Measurements from ENCODE around the gene MAST4.

Gene MAST4

DNA sequence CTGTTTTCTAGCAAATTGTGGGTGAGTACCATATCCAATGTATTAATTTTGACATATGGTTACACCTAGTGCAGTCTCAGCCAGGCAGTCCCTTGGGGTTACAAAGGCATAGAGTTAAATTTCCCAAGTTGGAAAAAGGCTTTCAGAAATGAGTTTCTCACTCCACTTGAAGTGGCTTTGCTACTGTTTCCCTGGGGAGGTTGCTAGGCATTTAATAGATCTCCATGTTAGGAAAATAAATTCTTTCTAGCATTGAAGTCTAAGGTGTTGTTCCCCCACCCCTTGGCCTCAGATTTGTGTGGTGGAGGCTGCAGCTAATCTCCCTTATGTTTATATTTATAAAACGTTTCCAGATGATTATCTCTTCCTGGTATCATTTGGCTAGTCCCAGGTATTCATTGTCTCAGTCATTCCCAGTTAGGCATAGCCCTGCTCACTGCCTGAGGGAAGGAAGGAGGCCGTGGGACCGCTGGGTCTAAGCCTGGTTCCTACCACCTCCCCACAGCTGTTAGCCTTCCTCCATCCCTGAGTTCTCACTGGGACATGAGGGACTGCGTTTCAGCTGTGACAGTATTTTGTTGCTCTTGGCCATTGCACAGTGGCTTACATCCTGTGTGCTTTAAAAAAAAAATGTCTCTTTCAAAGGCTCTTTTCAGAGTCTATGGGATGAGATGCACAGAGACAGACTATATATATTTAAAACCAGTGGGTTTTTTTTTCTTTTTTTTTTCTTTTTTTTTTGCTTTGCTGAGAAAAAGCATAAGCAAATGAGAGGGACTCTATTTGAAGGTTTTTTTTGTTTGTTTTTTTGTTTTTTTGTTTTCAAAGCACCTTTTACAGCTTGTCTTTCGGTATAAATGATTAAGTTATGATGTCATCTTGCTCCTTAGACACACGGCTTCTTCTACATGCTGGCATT is 121.5 kb downstream of the MAST4 start:
- Mint-ChIP-seq H3K27me3 (peaks cover 11% of the 10 kb centered on the region), H3K4me1 (no peaks in the 10 kb centered on the region), H3K4me3 (no peak overlapping the region), H3K9me3 (peaks cover 4% of the 10 kb centered on the region), H3K36me3 (ENCODE audit: low read depth) (no peaks in the 10 kb centered on the region), H3K27ac (no peak overlapping the region)
- ATAC-seq (no peak), DNase-seq (no peak)

DNA sequence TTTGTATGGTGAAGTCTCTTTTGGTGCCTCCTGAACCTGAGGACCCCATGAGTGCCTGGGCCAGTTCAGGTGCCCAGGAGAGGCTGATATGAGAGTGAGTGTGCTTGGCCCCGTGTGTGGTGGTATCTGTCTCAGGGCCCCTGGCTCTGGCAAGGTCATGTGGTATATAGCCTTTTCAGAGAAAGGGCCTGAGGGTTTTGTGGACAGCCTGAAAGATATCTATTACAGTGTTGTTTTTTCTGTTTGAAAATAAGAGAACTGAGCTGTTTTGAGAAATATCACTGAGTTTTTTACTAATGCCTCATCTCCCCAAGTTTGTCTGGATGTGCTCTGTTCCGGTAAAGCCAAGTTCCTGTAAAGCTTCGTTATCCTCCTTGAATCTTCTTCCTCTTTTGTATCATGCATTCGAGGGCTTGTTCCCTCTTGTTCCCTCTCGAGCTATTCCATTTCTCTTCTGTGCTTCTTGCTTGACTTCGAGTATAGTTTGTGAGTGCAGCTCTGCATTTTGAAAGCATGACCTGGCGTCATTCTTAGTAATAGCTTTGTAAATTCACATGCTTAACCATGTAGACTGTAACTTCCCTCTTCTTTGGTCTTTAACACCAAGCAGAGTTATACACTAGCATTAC is 122.3 kb downstream of the MAST4 start:
- peaks cover 12% of the 10 kb centered on the region for H3K27me3 Mint-ChIP-seq
- H3K4me3 Mint-ChIP-seq, result no peak overlapping the region
- no peak for DNase-seq
- H3K9me3 Mint-ChIP-seq, result no peaks in the 10 kb centered on the region
- H3K4me1 Mint-ChIP-seq, result no peaks in the 10 kb centered on the region
- ATAC-seq, result no peak
- no peak overlapping the region for H3K27ac Mint-ChIP-seq
- H3K36me3 Mint-ChIP-seq (ENCODE audit: low read depth), result no peaks in the 10 kb centered on the region

DNA sequence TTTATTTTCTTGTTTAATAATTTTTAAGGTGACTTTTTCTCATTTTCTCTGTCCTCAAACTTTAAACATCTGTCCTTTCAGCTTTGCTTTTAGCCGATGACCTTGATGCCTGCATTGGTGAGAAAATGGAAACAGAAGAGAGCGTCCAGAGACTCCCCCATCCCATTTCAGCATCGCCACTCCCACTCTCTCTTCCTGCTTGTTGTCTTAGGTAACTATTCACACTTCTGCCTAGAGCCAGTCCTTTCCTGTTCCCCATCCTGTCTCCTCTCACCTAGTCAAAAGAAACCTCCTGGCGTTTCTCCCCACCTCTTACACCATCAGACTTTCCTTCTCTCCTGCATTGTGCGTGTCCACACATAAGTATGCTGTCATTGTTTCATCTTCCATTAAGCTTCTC is 124.6 kb downstream of the MAST4 start:
- H3K36me3 Mint-ChIP-seq (ENCODE audit: low read depth), result no peaks in the 10 kb centered on the region
- no peaks in the 10 kb centered on the region for H3K4me1 Mint-ChIP-seq
- ATAC-seq, result no peak
- no peaks in the 10 kb centered on the region for H3K9me3 Mint-ChIP-seq
- H3K4me3 Mint-ChIP-seq, result no peak overlapping the region
- no peak for DNase-seq
- H3K27me3 Mint-ChIP-seq, result peaks cover 12% of the 10 kb centered on the region
- H3K27ac Mint-ChIP-seq, result no peak overlapping the region

DNA sequence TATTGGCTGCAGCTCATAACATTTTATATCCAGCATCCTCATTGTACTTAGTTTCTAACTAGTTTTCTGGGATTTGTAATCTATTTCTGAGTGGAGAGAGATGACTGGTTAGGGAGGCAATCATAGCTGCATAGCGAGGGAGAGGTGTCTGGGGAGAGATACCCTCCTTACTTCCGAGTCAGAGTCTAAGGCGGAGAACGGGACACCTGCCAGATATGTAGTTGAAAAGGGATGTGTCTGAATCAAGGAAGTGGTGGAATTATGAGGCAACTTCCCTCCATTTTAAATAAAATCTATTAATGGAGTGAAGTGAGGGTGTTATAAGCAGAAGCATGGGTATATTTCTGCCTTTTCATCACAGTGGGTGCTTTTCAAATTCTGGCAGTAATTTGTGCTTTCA is 126.5 kb downstream of the MAST4 start:
- no peak for ATAC-seq

GRCh38 chr5:66724349-66725139 is 128.4 kb downstream of the MAST4 start:
- ATAC-seq, result no peak
- Mint-ChIP-seq H3K36me3 (ENCODE audit: low read depth) (no peaks in the 10 kb centered on the region), H3K4me3 (no peak overlapping the region), H3K27me3 (peaks cover 12% of the 10 kb centered on the region), H3K27ac (no peak overlapping the region), H3K4me1 (no peaks in the 10 kb centered on the region), H3K9me3 (no peaks in the 10 kb centered on the region)
- no peak for DNase-seq

More for the DNA sequence above, 126.5 kb downstream of the MAST4 start:
- Mint-ChIP-seq H3K36me3 (ENCODE audit: low read depth) (no peaks in the 10 kb centered on the region), H3K27ac (no peak overlapping the region), H3K4me3 (no peak overlapping the region), H3K4me1 (no peaks in the 10 kb centered on the region), H3K27me3 (peaks cover 12% of the 10 kb centered on the region), H3K9me3 (no peaks in the 10 kb centered on the region)
- DNase-seq, result no peak

DNA sequence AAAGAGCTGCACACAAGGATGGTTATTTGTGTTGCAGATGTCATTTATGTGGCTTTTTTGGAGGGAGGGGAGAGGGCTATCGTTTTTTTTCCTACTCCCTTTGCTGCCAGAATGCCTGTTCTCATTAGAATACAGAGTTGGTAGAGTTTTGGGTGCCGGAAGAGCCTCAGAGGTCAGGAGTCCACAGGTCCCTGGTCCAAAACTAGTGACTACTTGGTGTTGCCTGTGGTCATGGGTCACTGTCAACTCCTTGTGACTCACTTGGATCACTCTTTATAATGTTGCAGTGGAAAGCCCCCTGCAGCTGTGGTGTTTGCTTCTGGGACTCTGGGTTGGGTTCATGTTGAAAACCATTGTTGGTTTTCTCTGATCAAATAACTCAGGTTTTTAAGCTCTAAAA is 131.4 kb downstream of the MAST4 start:
- Mint-ChIP-seq H3K27me3 (peaks cover 6% of the 10 kb centered on the region), H3K4me3 (no peak overlapping the region), H3K9me3 (no peaks in the 10 kb centered on the region), H3K36me3 (ENCODE audit: low read depth) (no peaks in the 10 kb centered on the region), H3K4me1 (no peaks in the 10 kb centered on the region), H3K27ac (no peak overlapping the region)
- ATAC-seq (no peak), DNase-seq (no peak)

DNA sequence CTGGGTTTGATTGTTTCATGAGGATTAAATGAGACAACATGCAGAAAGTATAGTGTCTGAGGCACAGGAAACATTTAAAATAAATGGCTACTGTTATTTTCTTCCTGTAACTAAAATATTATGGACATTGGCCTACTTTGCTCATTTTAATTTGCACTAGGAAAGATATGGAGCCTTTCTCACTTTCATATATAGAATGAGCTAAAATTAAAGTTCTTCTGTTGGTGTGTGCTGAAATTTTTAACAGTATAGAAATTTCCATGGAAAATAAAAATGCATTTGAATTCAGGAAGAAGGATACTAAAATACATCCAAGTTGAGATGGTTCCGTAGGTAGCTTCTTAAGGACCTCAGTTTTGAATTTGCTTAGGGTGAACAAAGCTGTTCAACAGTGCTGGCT is 131.9 kb downstream of the MAST4 start:
- Mint-ChIP-seq H3K9me3 (no peaks in the 10 kb centered on the region), H3K4me3 (no peak overlapping the region), H3K4me1 (no peaks in the 10 kb centered on the region), H3K36me3 (ENCODE audit: low read depth) (no peaks in the 10 kb centered on the region), H3K27ac (no peak overlapping the region), H3K27me3 (peaks cover 5% of the 10 kb centered on the region)
- ATAC-seq (no peak), DNase-seq (no peak)

GRCh38 chr5:66737096-66737495 is 140.9 kb downstream of the MAST4 start:
- Mint-ChIP-seq H3K9me3 (no peaks in the 10 kb centered on the region), H3K27me3 (peaks cover 2% of the 10 kb centered on the region), H3K36me3 (ENCODE audit: low read depth) (no peaks in the 10 kb centered on the region), H3K27ac (no peak overlapping the region), H3K4me1 (no peaks in the 10 kb centered on the region), H3K4me3 (no peak overlapping the region)
- DNase-seq (no peak), ATAC-seq (no peak)

GRCh38 chr5:66738136-66738535 is 141.9 kb downstream of the MAST4 start:
- H3K27me3 Mint-ChIP-seq, result peaks cover 3% of the 10 kb centered on the region
- DNase-seq (no peak), ATAC-seq (no peak)
- no peaks in the 10 kb centered on the region for H3K4me1 Mint-ChIP-seq
- H3K9me3 Mint-ChIP-seq, result no peaks in the 10 kb centered on the region
- no peak overlapping the region for H3K4me3 Mint-ChIP-seq
- no peaks in the 10 kb centered on the region for H3K36me3 Mint-ChIP-seq (ENCODE audit: low read depth)
- H3K27ac Mint-ChIP-seq, result no peak overlapping the region

GRCh38 chr5:66739021-66739420 is 142.8 kb downstream of the MAST4 start:
- Mint-ChIP-seq H3K4me1 (no peaks in the 10 kb centered on the region), H3K9me3 (no peaks in the 10 kb centered on the region), H3K4me3 (no peak overlapping the region), H3K27me3 (peaks cover 2% of the 10 kb centered on the region), H3K27ac (no peak overlapping the region), H3K36me3 (ENCODE audit: low read depth) (no peaks in the 10 kb centered on the region)
- no peak for ATAC-seq
- DNase-seq, result no peak

DNA sequence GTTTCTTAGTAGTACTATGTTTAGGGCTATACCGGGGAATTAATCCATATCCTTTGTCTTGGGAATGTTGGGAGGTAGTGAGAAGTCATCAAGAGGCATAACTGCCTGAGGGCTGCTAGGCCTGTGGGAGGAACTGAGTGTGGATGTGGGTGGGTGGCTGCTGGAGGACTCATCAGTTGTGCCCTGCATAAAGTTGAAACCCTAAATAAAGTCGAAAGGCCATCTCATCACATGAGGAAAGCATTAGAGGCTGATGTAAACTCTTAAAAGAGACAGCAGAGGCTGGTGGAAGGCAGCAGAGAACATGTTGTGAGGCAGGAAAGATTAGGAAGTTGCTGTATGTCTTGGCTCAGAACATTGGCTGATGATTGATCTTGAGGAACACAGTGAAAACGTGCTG is 143.8 kb downstream of the MAST4 start:
- ATAC-seq (no peak), DNase-seq (no peak)
- H3K4me1 Mint-ChIP-seq, result peaks cover 5% of the 10 kb centered on the region
- peaks cover 2% of the 10 kb centered on the region for H3K27me3 Mint-ChIP-seq
- no peaks in the 10 kb centered on the region for H3K9me3 Mint-ChIP-seq
- H3K27ac Mint-ChIP-seq, result no peak overlapping the region
- H3K4me3 Mint-ChIP-seq, result no peak overlapping the region
- no peaks in the 10 kb centered on the region for H3K36me3 Mint-ChIP-seq (ENCODE audit: low read depth)

GRCh38 chr5:66741394-66741793 is 145.2 kb downstream of the MAST4 start:
- no peak for DNase-seq
- no peak for ATAC-seq
- Mint-ChIP-seq H3K27ac (no peak overlapping the region), H3K27me3 (peaks cover 2% of the 10 kb centered on the region), H3K9me3 (no peaks in the 10 kb centered on the region), H3K36me3 (ENCODE audit: low read depth) (no peaks in the 10 kb centered on the region), H3K4me3 (no peak overlapping the region), H3K4me1 (peaks cover 5% of the 10 kb centered on the region)

DNA sequence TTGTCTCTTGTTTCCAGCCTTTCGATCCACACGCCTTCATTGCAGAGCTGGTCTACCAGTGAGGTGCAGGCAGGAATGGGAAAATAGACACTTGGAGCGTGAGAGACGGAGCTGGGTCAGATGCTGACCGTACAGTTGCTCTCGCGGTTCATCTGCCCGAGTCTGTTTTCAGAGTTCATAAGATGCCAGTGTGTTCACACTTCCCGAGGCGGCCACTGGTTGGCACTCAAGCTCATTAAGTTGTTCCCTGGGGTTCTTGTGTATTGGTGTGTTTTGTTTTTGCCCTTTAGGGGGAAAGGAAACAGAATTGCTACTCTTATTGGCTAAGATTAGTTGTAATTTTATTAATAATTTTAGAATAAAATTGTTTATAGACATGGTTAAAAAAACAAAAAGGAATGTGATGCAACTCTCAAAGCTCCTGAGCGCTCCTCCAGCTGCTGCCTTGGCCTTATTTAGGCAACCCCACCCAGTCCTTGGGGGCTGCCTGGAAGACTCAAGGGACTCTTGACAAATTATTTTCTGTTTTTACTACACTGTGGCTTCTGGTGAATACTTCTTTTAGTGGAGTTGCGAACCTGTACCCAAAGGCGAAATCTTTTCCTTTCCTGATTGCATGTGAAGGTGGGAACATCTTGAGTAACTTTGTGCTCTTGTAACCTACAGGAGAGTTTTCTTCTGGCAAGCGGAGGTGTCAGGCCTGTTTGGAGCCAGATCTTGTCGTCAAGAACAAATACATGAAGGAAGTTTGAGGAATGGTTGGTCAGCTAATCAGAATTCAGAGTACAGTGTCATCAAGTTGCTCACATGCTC is 146.1 kb downstream of the MAST4 start:
- Mint-ChIP-seq H3K27me3 (peaks cover 2% of the 10 kb centered on the region), H3K36me3 (ENCODE audit: low read depth) (no peaks in the 10 kb centered on the region), H3K4me3 (no peak overlapping the region), H3K4me1 (peaks cover 5% of the 10 kb centered on the region), H3K9me3 (no peaks in the 10 kb centered on the region), H3K27ac (no peak overlapping the region)
- ATAC-seq (no peak), DNase-seq (no peak)

GRCh38 chr5:66742896-66743247 is 146.7 kb downstream of the MAST4 start:
- Mint-ChIP-seq H3K27ac (no peak overlapping the region), H3K4me1 (peaks cover 5% of the 10 kb centered on the region), H3K4me3 (no peak overlapping the region), H3K9me3 (no peaks in the 10 kb centered on the region), H3K36me3 (ENCODE audit: low read depth) (no peaks in the 10 kb centered on the region), H3K27me3 (peaks cover 2% of the 10 kb centered on the region)
- DNase-seq (no peak), ATAC-seq (no peak)
